ENCODE measurements around the gene APEH.

DNA sequence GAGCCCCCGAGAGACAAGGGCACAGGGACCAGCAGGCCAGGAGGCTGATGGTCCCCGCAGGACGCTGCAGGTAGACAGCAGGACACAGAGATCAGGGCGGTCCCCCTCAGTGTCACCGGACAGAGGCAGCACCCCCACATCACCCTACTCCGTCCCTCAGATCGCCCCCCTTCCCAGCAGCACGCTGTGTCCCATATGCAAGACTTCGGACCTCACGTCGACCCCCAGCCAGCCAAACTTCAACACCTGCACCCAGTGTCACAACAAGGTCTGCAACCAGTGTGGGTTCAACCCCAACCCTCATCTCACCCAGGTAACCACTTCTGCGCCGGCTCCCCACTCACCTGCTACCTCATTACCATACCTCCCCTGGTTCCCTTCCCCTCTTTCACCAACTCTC lies 49.1 kb upstream of the APEH start:
- no peak for TF ChIP-seq POLR2A (IDR thresholded peaks at IDR 0.05)
- TF ChIP-seq, protein P1, sequence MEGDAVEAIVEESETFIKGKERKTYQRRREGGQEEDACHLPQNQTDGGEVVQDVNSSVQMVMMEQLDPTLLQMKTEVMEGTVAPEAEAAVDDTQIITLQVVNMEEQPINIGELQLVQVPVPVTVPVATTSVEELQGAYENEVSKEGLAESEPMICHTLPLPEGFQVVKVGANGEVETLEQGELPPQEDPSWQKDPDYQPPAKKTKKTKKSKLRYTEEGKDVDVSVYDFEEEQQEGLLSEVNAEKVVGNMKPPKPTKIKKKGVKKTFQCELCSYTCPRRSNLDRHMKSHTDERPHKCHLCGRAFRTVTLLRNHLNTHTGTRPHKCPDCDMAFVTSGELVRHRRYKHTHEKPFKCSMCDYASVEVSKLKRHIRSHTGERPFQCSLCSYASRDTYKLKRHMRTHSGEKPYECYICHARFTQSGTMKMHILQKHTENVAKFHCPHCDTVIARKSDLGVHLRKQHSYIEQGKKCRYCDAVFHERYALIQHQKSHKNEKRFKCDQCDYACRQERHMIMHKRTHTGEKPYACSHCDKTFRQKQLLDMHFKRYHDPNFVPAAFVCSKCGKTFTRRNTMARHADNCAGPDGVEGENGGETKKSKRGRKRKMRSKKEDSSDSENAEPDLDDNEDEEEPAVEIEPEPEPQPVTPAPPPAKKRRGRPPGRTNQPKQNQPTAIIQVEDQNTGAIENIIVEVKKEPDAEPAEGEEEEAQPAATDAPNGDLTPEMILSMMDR (IDR thresholded peaks at IDR 0.05), result no peak
- TF ChIP-seq POLR2AphosphoS5 (IDR thresholded peaks at IDR 0.05), result no peak
- TF ChIP-seq EP300 (IDR thresholded peaks at IDR 0.05; ENCODE audit: low read depth), result no peak

Measured in transverse colon (tissue), 4 donors.